ENCODE data around the gene HBG2. TPM values are rescaled to one million over a fixed set of nuclear protein-coding genes. Genes with fewer than 3 reads are reported as not detected.

The HBG2 gene
- total and polyA plus RNA-seq, 2 of the 8 experiments (the other 6 are each of a cell fraction or from before 2014, with no cell fraction given): 0.23 TPM; not detected in 1

DNA sequence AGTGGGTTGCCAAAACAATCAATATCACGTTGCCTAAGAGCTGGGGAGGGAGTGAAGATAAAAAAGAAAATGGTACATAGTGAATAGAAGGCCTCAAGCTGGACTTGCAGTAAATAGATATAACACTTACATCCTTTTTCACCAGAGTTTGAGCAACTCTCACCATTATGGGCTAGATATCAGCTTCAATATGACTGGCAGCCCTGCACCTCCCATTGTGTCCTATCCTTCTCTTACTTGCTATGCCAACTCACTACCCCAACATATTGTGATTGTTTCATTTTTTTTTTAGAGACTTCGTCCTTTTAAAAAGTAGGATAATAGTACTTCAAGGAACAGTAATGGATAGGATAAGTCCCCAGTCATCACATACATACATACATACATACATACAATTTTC lies 12.4 kb downstream of the HBG2 start:
- Histone ChIP-seq H2AK5ac (ENCODE audit: low read depth, low read length) (no peak overlapping the region), H2BK20ac (ENCODE audit: low read length) (no peak overlapping the region), H3K14ac (ENCODE audit: insufficient read length) (no peak overlapping the region), H2AFZ (ENCODE audit: low read length) (no peak overlapping the region), H3K4me2 (ENCODE audit: insufficient read depth in 1 of 2, low read depth in 2 of 2, low read length in 2 of 2) (no peak overlapping the region), H3K18ac (ENCODE audit: extremely low read depth, low read length) (no peak overlapping the region), H3K23me2 (ENCODE audit: low read depth, low read length) (no peaks in the 10 kb centered on the region; the same call in 1 of the 2 replicates), H3K23ac (ENCODE audit: insufficient read length) (no peak overlapping the region), H4K91ac (replicated peaks; ENCODE audit: insufficient read length, low read length) (no peak overlapping the region), H3K27ac (ENCODE audit: low read depth, low read length) (no peak overlapping the region), H2BK12ac (ENCODE audit: low read depth, low read length) (no peak overlapping the region), H3K4me3 (ENCODE audit: extremely low read depth in 1 of 4, insufficient read depth in 2 of 4, low read depth in 3 of 4, low read length in 4 of 4) (no peak overlapping the region), H3K9ac (replicated peaks in 1 of 4; ENCODE audit: extremely low read depth in 1 of 4, low read depth in 3 of 4, low read length in 3 of 4) (no peak overlapping the region), H3K9me3 (ENCODE audit: insufficient read depth in 2 of 2, low read depth in 1 of 2, low read length in 1 of 2) (no peaks in the 10 kb centered on the region), H3K27me3 (replicated peaks in 1 of 4; ENCODE audit: control insufficient read depth in 3 of 4, extremely low read depth in 1 of 4, insufficient read depth in 3 of 4, low read length in 3 of 4) (no peaks in the 10 kb centered on the region), H3K79me2 (ENCODE audit: control insufficient read depth in 1 of 2, insufficient read depth in 2 of 2, low read length in 2 of 2) (no peaks in the 10 kb centered on the region), H3K36me3 (ENCODE audit: control insufficient read depth in 2 of 4, insufficient read depth in 4 of 4, low read length in 3 of 4) (no peaks in the 10 kb centered on the region), H2BK15ac (ENCODE audit: low read length) (no peak overlapping the region), H3K79me1 (ENCODE audit: low read depth, low read length) (no peaks in the 10 kb centered on the region), H4K20me1 (replicated peaks in 1 of 2; ENCODE audit: control insufficient read depth in 1 of 2, insufficient read depth in 2 of 2, low read length in 2 of 2) (no peaks in the 10 kb centered on the region), H2BK120ac (replicated peaks; ENCODE audit: low read depth, low read length) (no peak overlapping the region), H4K5ac (ENCODE audit: insufficient read length, low read depth, low read length) (no peak overlapping the region), H2BK5ac (ENCODE audit: low read depth, low read length) (no peak overlapping the region), H3K4me1 (replicated peaks in 1 of 4; ENCODE audit: control insufficient read depth in 3 of 4, insufficient read depth in 4 of 4, low read length in 3 of 4) (no peaks in the 10 kb centered on the region), H4K8ac (ENCODE audit: extremely low read depth, insufficient read depth, low read length) (no peak overlapping the region), H3K56ac (replicated peaks; ENCODE audit: insufficient read length, low read depth, low read length) (no peak overlapping the region), H3K4ac (replicated peaks; ENCODE audit: insufficient read length, low read depth, low read length) (no peak overlapping the region)
- ChIA-PET POLR2A (ENCODE audit: partially characterized antibody) (no interaction called here), CTCF (ENCODE audit: partially characterized antibody) (interaction anchor here (1.4 to 1.8 kb wide), 2 partner anchors 56 to 139 kb away, joined by 3 to 4 read pairs; no protein-coding TSS in a partner anchor)
- no peak for DNase-seq (ENCODE audit: low read depth in 1 of 2, low spot score in 2 of 2)
- 83% methylated on average over 2 of the region's 2 CpGs; no CpG with 5 or more reads in 1 of the 2 experiments for WGBS, 2 experiments (ENCODE audit: extremely low coverage in 1 of 2, insufficient coverage in 1 of 2, insufficient read length in 1 of 2, insufficient replicate concordance in 2 of 2, low coverage in 1 of 2, low lambda C conversion rate in 2 of 2, missing lambda C conversion rate in 1 of 2)
- no peak for FAIRE-seq
- no peak for TF ChIP-seq ZNF274 (IDR thresholded peaks at IDR 0.05; ENCODE audit: borderline replicate concordance, extremely low read depth, low read length)
- no peak for TF ChIP-seq EP300 (IDR thresholded peaks at IDR 0.05; ENCODE audit: borderline replicate concordance in 1 of 2, low read depth in 2 of 2, low read length in 2 of 2)
